Endothelial cell of umbilical vein (primary cell): ENCODE results near the gene RBMS1. TPM values are rescaled to one million over a fixed set of nuclear protein-coding genes. Genes with fewer than 3 reads are reported as not detected.

Experiments
- BruUV-seq: library from RNA; stranded (reverse); fragments of 400-500 nt; replicated peaks from 2 replicates; lab custom pipeline; 2021; lab: Mats Ljungman, UMichigan
- CTCF ChIA-PET: fragments of 300-600, 350-600 bp; sonication (Branson Sonifier 250); formaldehyde crosslinking; loops from one replicate; lab custom pipeline; 2021; ENCODE audit warnings: antibody characterized with exemption, inconsistent platforms; lab: Charles Lee
- POLR2A ChIA-PET: fragments of 300-600, 350-600 bp; sonication (Branson Sonifier 250); formaldehyde crosslinking; loops from one replicate; lab custom pipeline; 2021; ENCODE audit warnings: antibody characterized with exemption, inconsistent platforms; lab: Charles Lee
- DNase-seq: peaks from one replicate; pipeline ENCODE4 v3.0.0-alpha.2; 2011; ENCODE audit warnings: low read depth, low spot score
- FAIRE-seq: peaks from 2 replicates; lab custom pipeline; 2011; peaks lifted over from hg19 to GRCh38; lab: Jason Lieb, UNC
- H2AFZ ChIP-seq: 2 replicates; pipeline ENCODE4 v1.6.0; 2012; ENCODE audit warnings: low read depth, low read length, control low read depth, inconsistent platforms
- H3K27ac ChIP-seq: 2 replicates; pipeline ENCODE4 v1.5.1; 2011; ENCODE audit warnings: low read depth, mild to moderate bottlenecking, control low read depth, low read length, moderate library complexity; ENCODE audit not compliant: insufficient read depth
- H3K27me3 ChIP-seq, 2 experiments: 2 replicates each; pipeline versions ENCODE4 v1.6.0 to v1.6.1; 2011; ENCODE audit warnings: low read length in 2 of 2, mixed read lengths in 1 of 2; ENCODE audit not compliant: control insufficient read depth in 2 of 2, insufficient read depth in 2 of 2
- H3K36me3 ChIP-seq, 2 experiments: 2 replicates in 1 of 2; 3 replicates in 1 of 2; pipeline ENCODE4 v1.5.1; 2011; ENCODE audit warnings: low read length in 2 of 2, mild to moderate bottlenecking in 1 of 2, moderate library complexity in 1 of 2; ENCODE audit not compliant: control insufficient read depth in 2 of 2, insufficient read depth in 2 of 2; ENCODE audit errors: extremely low read depth in 1 of 2
- H3K4me1 ChIP-seq: 3 replicates; pipeline ENCODE4 v1.5.1; 2011; ENCODE audit warnings: mild to moderate bottlenecking, low read length; ENCODE audit not compliant: control insufficient read depth, insufficient read depth; ENCODE audit errors: extremely low read depth
- H3K4me2 ChIP-seq: 2 replicates; pipeline ENCODE4 v1.6.1; 2011; ENCODE audit warnings: low read length, control low read depth, mixed read lengths; ENCODE audit not compliant: insufficient read depth
- H3K4me3 ChIP-seq, 3 experiments: fragments of 200-600 bp in 1 of 3; sonication (generic), shearing (Covaris generic) in 1 of 3; replicated peaks in 1 of 3; 2 replicates each; pipeline ENCODE4 v1.5.1; 2011 to 2016; ENCODE audit warnings: control low read depth in 3 of 3, low read length in 3 of 3, mild to moderate bottlenecking in 2 of 3, inconsistent platforms in 1 of 3, low read depth in 1 of 3, moderate library complexity in 1 of 3; ENCODE audit not compliant: insufficient read depth in 1 of 3
- H3K79me2 ChIP-seq: 2 replicates; pipeline ENCODE4 v1.6.0; 2012; ENCODE audit warnings: low read length, inconsistent platforms; ENCODE audit not compliant: control insufficient read depth, insufficient read depth
- H3K9ac ChIP-seq: replicated peaks from 2 replicates; pipeline ENCODE3; 2011; ENCODE audit warnings: low read length, control low read depth; ENCODE audit not compliant: insufficient read depth; ENCODE audit errors: extremely low read depth
- H3K9me1 ChIP-seq: replicated peaks from 3 replicates; pipeline ENCODE4 v1.6.0; 2011; ENCODE audit warnings: mild to moderate bottlenecking, low read length; ENCODE audit not compliant: control insufficient read depth, insufficient read depth; ENCODE audit errors: extremely low read depth
- H3K9me3 ChIP-seq: replicated peaks from 2 replicates; pipeline ENCODE4 v1.5.1; 2012; ENCODE audit warnings: low read length, inconsistent platforms; ENCODE audit not compliant: control insufficient read depth, insufficient read depth
- H4K20me1 ChIP-seq: replicated peaks from 2 replicates; pipeline ENCODE3; 2011; ENCODE audit warnings: mild to moderate bottlenecking, low read length; ENCODE audit not compliant: control insufficient read depth, insufficient read depth; ENCODE audit errors: extremely low read depth
- CTCF ChIP-seq, 2 donors: IDR thresholded peaks; 1 replicate in 1 of 2; 2 replicates in 1 of 2; pipeline ENCODE4 v1.5.1; 2011; ENCODE audit warnings: low read length in 2 of 2, mild to moderate bottlenecking in 2 of 2, moderate library complexity in 2 of 2, control low read depth in 1 of 2, inconsistent platforms in 1 of 2, low read depth in 1 of 2; ENCODE audit not compliant: insufficient read depth in 1 of 2; ENCODE audit errors: extremely low read depth in 1 of 2
- EZH2 ChIP-seq: IDR thresholded peaks from 2 replicates; pipeline ENCODE4 v1.6.1; 2012; ENCODE audit warnings: borderline replicate concordance, low read depth, mild to moderate bottlenecking, moderate library complexity, low read length, inconsistent platforms; ENCODE audit not compliant: severe bottlenecking
- FOS ChIP-seq: IDR thresholded peaks from 2 replicates; pipeline ENCODE4 v1.6.1; 2011; ENCODE audit warnings: mild to moderate bottlenecking, low read length, moderate library complexity, borderline replicate concordance; ENCODE audit not compliant: insufficient read depth
- GATA2 ChIP-seq: IDR thresholded peaks from 2 replicates; pipeline ENCODE4 v1.7.0; 2011; ENCODE audit warnings: low read depth, mild to moderate bottlenecking, moderate library complexity, mixed read lengths, low read length; ENCODE audit not compliant: insufficient read length, insufficient read depth
- JUN ChIP-seq: IDR thresholded peaks from 2 replicates; pipeline ENCODE4 v1.6.1; 2011; ENCODE audit warnings: borderline replicate concordance, low read depth; ENCODE audit not compliant: insufficient read length, insufficient read depth
- MAX ChIP-seq: IDR thresholded peaks from 2 replicates; pipeline ENCODE4 v1.6.1; 2011; ENCODE audit not compliant: insufficient read depth, insufficient read length
- MYC ChIP-seq: IDR thresholded peaks from one replicate; pipeline ENCODE4 v1.6.1; 2011; ENCODE audit warnings: mild to moderate bottlenecking, low read depth, low read length
- POLR2A ChIP-seq: IDR thresholded peaks from 2 replicates; pipeline ENCODE4 v1.6.1; 2012; ENCODE audit warnings: low read depth, mild to moderate bottlenecking, control low read depth, low read length
- POLR2AphosphoS5 ChIP-seq: IDR thresholded peaks from 2 replicates; pipeline ENCODE4 v1.6.1; 2012; ENCODE audit warnings: low read depth, mild to moderate bottlenecking, control low read depth, low read length, moderate library complexity; ENCODE audit not compliant: insufficient read depth
- dilution Hi-C: fragments of 300-500 bp; cut with MboI; formaldehyde crosslinking; loops from one replicate; pipeline ENCODE4 v1.15.0; 2019; ENCODE audit warnings: low sequenced_read_pairs; ENCODE audit not compliant: extremely low pct_ligation_motif_present
- intact Hi-C: fragments of 100-400 bp; cut with micrococcal nuclease; formaldehyde crosslinking; loops from one replicate; pipeline ENCODE4 v1.10.0; 2022
- polyA plus RNA-seq, 4 experiments: library from polyadenylated mRNA; depleted of rRNA in 3 of 4; stranded (reverse) in 3 of 4; unstranded in 1 of 4; fragments of >200 nt; gene quantifications; 2 replicates each; pipeline versions ENCODE4 v1.2.1 to v1.2.3, GENCODE V29; 2011 to 2012; ENCODE audit warnings: missing spikeins in 1 of 4
- total RNA-seq: library from RNA; stranded (reverse); gene quantifications from 2 replicates; pipeline ENCODE4 v1.2.3, GENCODE V29; 2021

Gene RBMS1
- total and polyA plus RNA-seq, 2 donors (not counting 3 experiments of a cell fraction or from before 2014, with no cell fraction given): 60.0 to 93.3 TPM

- no peak overlapping the region for H2AFZ ChIP-seq
- H3K79me2 ChIP-seq: peaks cover 91% of the 10 kb centered on the region
- dilution Hi-C loops: no loop called here
- BruUV-seq: no TSS peak
- intact Hi-C loops: no loop called here
- POLR2A ChIA-PET: no interaction called here
- H3K4me2 ChIP-seq: no peak overlapping the region
- CTCF ChIA-PET: interaction anchor here (0.8 to 4.7 kb wide), 14 partner anchors 11 to 728 kb away, joined by 3 to 37 read pairs (median 3); no protein-coding TSS in a partner anchor
- no peak overlapping the region for H3K4me3 ChIP-seq
- no peaks in the 10 kb centered on the region for H3K9me1 ChIP-seq
- no peaks in the 10 kb centered on the region for H3K9me3 ChIP-seq
- H3K27me3 ChIP-seq: no peaks in the 10 kb centered on the region
- no peaks in the 10 kb centered on the region for H4K20me1 ChIP-seq
- H3K4me1 ChIP-seq: peaks cover 40% of the 10 kb centered on the region
- DNase-seq (no peak), FAIRE-seq (no peak)
- no peak overlapping the region for H3K9ac ChIP-seq
- H3K36me3 ChIP-seq: no peaks in the 10 kb centered on the region
- H3K27ac ChIP-seq: no peak overlapping the region
- TF ChIP-seq GATA2 (no peak), MYC (no peak), FOS (no peak), JUN (no peak), EZH2 (no peak), CTCF (IDR thresholded peaks at IDR 0.05; ENCODE audit: extremely low read depth in 1 of 2, insufficient read depth in 1 of 2, low read depth in 1 of 2, low read length in 2 of 2) (no peak), POLR2A (no peak), MAX (no peak), POLR2AphosphoS5 (no peak)
These were observed 158.2 kb downstream of the RBMS1 start for GRCh38 chr2:160335441-160335840.
